GM12865 (cell line): ENCODE results near the gene SSBP2.
"Not testable (repeated sequence)": the region's sequence is repeated elsewhere in the genome, so short reads cannot be mapped to it uniquely, and the experiment has no call there.

ENCODE experiments used
- DNase-seq: peaks from one replicate; pipeline ENCODE4 v3.0.0; 2010; ENCODE audit warnings: low read depth
- H3K4me3 ChIP-seq: 2 replicates; pipeline ENCODE4 v1.5.1; 2011; ENCODE audit warnings: mild to moderate bottlenecking, low read depth, low read length, control low read depth
- TF ChIP-seq, protein P1 (sequence below): IDR thresholded peaks from 2 replicates; pipeline ENCODE4 v1.5.1; 2011; ENCODE audit warnings: low read length, control low read depth, low read depth, inconsistent platforms; ENCODE audit not compliant: insufficient read depth; ENCODE audit errors: missing control alignments

Gene SSBP2

GRCh38 chr5:81409361-81409760 is 341.5 kb downstream of the SSBP2 start:
- no peak overlapping the region for H3K4me3 ChIP-seq
- DNase-seq = no peak
- TF ChIP-seq, protein P1, sequence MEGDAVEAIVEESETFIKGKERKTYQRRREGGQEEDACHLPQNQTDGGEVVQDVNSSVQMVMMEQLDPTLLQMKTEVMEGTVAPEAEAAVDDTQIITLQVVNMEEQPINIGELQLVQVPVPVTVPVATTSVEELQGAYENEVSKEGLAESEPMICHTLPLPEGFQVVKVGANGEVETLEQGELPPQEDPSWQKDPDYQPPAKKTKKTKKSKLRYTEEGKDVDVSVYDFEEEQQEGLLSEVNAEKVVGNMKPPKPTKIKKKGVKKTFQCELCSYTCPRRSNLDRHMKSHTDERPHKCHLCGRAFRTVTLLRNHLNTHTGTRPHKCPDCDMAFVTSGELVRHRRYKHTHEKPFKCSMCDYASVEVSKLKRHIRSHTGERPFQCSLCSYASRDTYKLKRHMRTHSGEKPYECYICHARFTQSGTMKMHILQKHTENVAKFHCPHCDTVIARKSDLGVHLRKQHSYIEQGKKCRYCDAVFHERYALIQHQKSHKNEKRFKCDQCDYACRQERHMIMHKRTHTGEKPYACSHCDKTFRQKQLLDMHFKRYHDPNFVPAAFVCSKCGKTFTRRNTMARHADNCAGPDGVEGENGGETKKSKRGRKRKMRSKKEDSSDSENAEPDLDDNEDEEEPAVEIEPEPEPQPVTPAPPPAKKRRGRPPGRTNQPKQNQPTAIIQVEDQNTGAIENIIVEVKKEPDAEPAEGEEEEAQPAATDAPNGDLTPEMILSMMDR = no peak

DNA sequence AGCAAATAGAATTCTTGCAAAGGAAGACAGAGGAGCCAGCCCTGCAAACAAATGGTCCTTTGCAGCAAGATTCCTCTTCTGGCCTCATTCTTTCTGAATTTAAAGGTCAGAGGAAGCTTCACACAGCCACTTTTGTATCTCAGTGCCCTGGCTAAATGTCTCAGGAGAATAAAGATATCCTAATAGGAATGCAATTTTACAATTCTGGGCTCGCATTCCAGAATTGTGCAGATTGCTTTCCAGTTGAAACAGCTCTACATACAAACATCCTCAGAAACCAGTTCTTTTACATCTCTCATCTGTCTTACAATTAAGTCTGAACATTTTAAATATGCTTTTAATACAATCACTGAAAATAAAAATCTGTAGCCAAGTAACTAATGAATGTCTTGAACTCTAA is 342.4 kb downstream of the SSBP2 start:
- TF ChIP-seq, protein P1 = no peak
- no peak overlapping the region for H3K4me3 ChIP-seq
- no peak for DNase-seq

- DNase-seq = not testable (repeated sequence)
Observed at GRCh38 chr5:81407811-81408210, 343.1 kb downstream of the SSBP2 start.

DNA sequence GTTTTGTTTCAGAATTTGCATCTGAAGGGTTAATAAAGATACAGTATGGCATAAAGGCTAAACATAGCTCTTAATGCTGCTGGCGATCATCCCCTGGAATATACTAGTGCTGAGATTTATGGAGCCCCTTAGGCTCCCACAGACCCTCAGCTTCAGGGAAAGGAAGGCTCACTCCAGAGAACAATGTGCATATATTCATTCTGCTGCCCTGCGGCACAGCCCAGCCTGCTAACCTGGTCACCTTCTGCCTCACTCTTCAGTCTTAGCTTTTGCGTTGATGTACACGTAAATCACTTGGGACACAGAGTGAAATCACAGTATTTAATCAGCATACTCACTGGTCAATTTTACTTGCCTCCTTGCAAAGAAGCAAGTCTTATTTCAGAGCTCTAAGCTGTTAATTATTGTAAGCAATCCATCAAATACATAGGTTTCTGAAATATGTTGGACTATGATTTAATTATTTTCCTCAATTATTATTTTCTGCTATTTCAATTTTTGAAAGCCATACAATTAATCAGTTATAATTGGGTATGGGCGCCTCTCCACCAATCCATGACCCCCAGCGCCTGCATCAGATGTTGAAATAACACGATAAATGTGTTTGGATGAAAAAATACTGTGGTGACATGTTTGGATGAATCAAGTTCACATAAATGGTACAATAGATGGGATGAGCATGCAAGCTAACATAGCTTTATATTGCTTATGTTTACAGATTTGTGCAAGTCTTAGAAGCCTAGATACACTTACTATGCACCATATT is 345.6 kb downstream of the SSBP2 start:
- TF ChIP-seq, protein P1 = no peak
- H3K4me3 ChIP-seq = no peak overlapping the region
- no peak for DNase-seq

More at GRCh38 chr5:81407811-81408210, 343.1 kb downstream of the SSBP2 start:
- not testable (repeated sequence) for H3K4me3 ChIP-seq

- TF ChIP-seq, protein P1 = no peak
- DNase-seq = no peak
Observed at GRCh38 chr5:81402192-81402930, 348.5 kb downstream of the SSBP2 start.

DNA sequence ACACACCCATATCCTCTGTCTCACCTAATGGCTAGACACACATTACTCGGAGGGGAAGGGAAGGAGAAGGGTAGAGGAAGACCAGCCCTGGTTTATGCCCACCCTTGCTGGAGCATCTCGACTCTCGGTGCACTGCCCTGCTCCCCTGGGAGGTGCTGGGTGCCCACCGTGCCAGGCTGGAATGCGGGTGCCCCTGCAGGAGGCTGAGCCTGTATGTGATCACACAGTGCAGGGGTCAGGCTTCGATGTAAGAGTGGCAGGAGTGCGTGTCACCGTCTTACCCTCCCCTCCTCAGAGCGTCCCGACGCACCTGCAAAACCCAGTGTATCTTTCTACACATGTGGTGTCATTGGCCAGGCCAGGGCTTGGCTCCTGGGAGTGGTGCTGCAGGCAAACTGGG is 349.6 kb downstream of the SSBP2 start:
- no peak for DNase-seq
- no peak overlapping the region for H3K4me3 ChIP-seq
- TF ChIP-seq, protein P1 = no peak

More at GRCh38 chr5:81402192-81402930, 348.5 kb downstream of the SSBP2 start:
- H3K4me3 ChIP-seq = no peak overlapping the region

- TF ChIP-seq, protein P1 = no peak
- H3K4me3 ChIP-seq = no peak overlapping the region
- DNase-seq = no peak
Observed at GRCh38 chr5:81400375-81400774, 350.5 kb downstream of the SSBP2 start.
